Measurements from ENCODE around the gene OR10D3. TPM values are rescaled to one million over a fixed set of nuclear protein-coding genes. Genes with fewer than 3 reads are reported as not detected.

The OR10D3 gene
- total RNA-seq, 3 donors from 2014 or later = not detected

- intact Hi-C loops (cut with DNase I, micrococcal nuclease) = no loop called here
- H3K4me3 ChIP-seq = no peak overlapping the region
- no peak for TF ChIP-seq CTCF (IDR thresholded peaks at IDR 0.05)
- no peak for DNase-seq
- no peaks in the 10 kb centered on the region for H3K4me1 ChIP-seq (ENCODE audit: low read depth)
- no peak for ATAC-seq
- H3K9me3 ChIP-seq = no peaks in the 10 kb centered on the region
- H3K36me3 ChIP-seq (ENCODE audit: low read depth) = no peaks in the 10 kb centered on the region
Observed at GRCh38 chr11:124207102-124207792, 24.1 kb downstream of the OR10D3 start.

- DNase-seq = no peak
- Histone ChIP-seq H3K4me3 (no peak overlapping the region), H3K36me3 (ENCODE audit: low read depth) (no peaks in the 10 kb centered on the region), H3K4me1 (ENCODE audit: low read depth) (no peaks in the 10 kb centered on the region), H3K9me3 (no peaks in the 10 kb centered on the region)
- intact Hi-C loops (cut with DNase I, micrococcal nuclease) = no loop called here
- no peak for ATAC-seq
- no peak for TF ChIP-seq CTCF (IDR thresholded peaks at IDR 0.05)
Observed at GRCh38 chr11:124209824-124210357, 26.7 kb downstream of the OR10D3 start.

GRCh38 chr11:124210421-124210820, 27.3 kb downstream of the OR10D3 start:
- DNase-seq (no peak), ATAC-seq (no peak)
- intact Hi-C loops (cut with DNase I, micrococcal nuclease) = no loop called here
- H3K4me3 ChIP-seq = no peak overlapping the region
- H3K4me1 ChIP-seq (ENCODE audit: low read depth) = no peaks in the 10 kb centered on the region
- no peaks in the 10 kb centered on the region for H3K9me3 ChIP-seq
- no peak for TF ChIP-seq CTCF (IDR thresholded peaks at IDR 0.05)
- no peaks in the 10 kb centered on the region for H3K36me3 ChIP-seq (ENCODE audit: low read depth)

DNA sequence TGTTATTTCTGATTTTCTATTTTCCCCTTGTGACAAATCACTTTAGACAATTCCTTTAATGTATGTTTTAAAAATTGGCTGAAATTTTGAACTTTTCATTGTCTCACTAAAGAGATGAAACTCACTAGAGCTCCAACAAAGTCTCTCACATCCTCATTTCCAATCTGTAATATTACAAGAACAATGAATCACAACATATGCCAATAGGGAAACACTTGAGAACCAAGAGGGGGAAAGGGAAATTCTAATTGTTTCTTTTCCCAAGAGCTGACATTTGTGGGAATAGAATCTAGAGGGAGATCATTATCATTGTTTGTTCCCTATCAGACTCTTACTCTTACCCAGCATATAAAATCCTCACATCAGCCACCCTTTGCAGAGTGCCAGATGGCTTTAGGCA, 28.2 kb downstream of the OR10D3 start:
- TF ChIP-seq CTCF (IDR thresholded peaks at IDR 0.05) = no peak
- ATAC-seq (no peak), DNase-seq (no peak)
- H3K4me3 ChIP-seq = no peak overlapping the region
- intact Hi-C loops (cut with DNase I, micrococcal nuclease) = no loop called here
- H3K4me1 ChIP-seq (ENCODE audit: low read depth) = no peaks in the 10 kb centered on the region
- H3K9me3 ChIP-seq = no peaks in the 10 kb centered on the region
- no peaks in the 10 kb centered on the region for H3K36me3 ChIP-seq (ENCODE audit: low read depth)

- ATAC-seq (no peak), DNase-seq (no peak)
- intact Hi-C loops (cut with DNase I, micrococcal nuclease) = no loop called here
- no peaks in the 10 kb centered on the region for H3K36me3 ChIP-seq (ENCODE audit: low read depth)
- TF ChIP-seq CTCF (IDR thresholded peaks at IDR 0.05) = no peak
- no peaks in the 10 kb centered on the region for H3K9me3 ChIP-seq
- H3K4me3 ChIP-seq = no peak overlapping the region
- no peaks in the 10 kb centered on the region for H3K4me1 ChIP-seq (ENCODE audit: low read depth)
Observed at GRCh38 chr11:124214027-124214426, 30.9 kb downstream of the OR10D3 start.
